HepG2 (cell line): Measurements from ENCODE around the gene KBTBD13. TPM values are rescaled to one million over a fixed set of nuclear protein-coding genes. Genes with fewer than 3 reads are reported as not detected.

Experiments
- ARNTL ChIP-seq: sonication (generic); formaldehyde crosslinking; IDR thresholded peaks from 2 replicates; pipeline ENCODE4 v1.4.0; 2020; ENCODE audit warnings: mild to moderate bottlenecking, missing genetic modification reagents
- BRCA1 ChIP-seq: sonication (generic); formaldehyde crosslinking; IDR thresholded peaks from 2 replicates; pipeline ENCODE4 v1.4.0; 2020; ENCODE audit warnings: missing genetic modification reagents
- CREB1 ChIP-seq, 2 experiments: fragments of 450-650 bp in 1 of 2; IDR thresholded peaks; 2 replicates each; pipeline ENCODE4 v1.6.1; 2016 to 2017; ENCODE audit warnings: control low read depth in 1 of 2, mild to moderate bottlenecking in 1 of 2, missing compliant biosample characterization in 1 of 2, missing genetic modification characterization in 1 of 2
- HNRNPL ChIP-seq: fragments of 200-400 bp; formaldehyde crosslinking; IDR thresholded peaks from 2 replicates; pipeline ENCODE4 v1.6.1; 2017; ENCODE audit warnings: mild to moderate bottlenecking, low read depth, low read length
- MEF2D ChIP-seq: sonication (generic); formaldehyde crosslinking; IDR thresholded peaks from 2 replicates; pipeline ENCODE4 v1.5.1; 2020; ENCODE audit warnings: mild to moderate bottlenecking, missing genetic modification reagents
- XRCC5 ChIP-seq: fragments of 200-400 bp; formaldehyde crosslinking; optimal IDR thresholded peaks from 2 replicates; pipeline ENCODE3; 2017; ENCODE audit warnings: mild to moderate bottlenecking, low read length
- ZNF224 ChIP-seq: sonication (generic); formaldehyde crosslinking; IDR thresholded peaks from 2 replicates; pipeline ENCODE4 v1.5.0; 2020; ENCODE audit warnings: mild to moderate bottlenecking, missing genetic modification reagents
- ZNF235 ChIP-seq: sonication (generic); formaldehyde crosslinking; IDR thresholded peaks from 2 replicates; pipeline ENCODE4 v1.8.1; 2023; ENCODE audit warnings: mild to moderate bottlenecking, missing genetic modification reagents, borderline replicate concordance
- ZNF24 ChIP-seq: fragments of 450-650 bp; IDR thresholded peaks from 2 replicates; pipeline ENCODE4 v1.6.1; 2017; ENCODE audit warnings: antibody characterized with exemption, mild to moderate bottlenecking
- ZNF451 ChIP-seq: sonication (generic); formaldehyde crosslinking; IDR thresholded peaks from 2 replicates; pipeline ENCODE4 v1.5.0; 2020; ENCODE audit warnings: mild to moderate bottlenecking, missing genetic modification reagents
- ZNF781 ChIP-seq: sonication (generic); formaldehyde crosslinking; IDR thresholded peaks from 2 replicates; pipeline ENCODE4 v1.5.1; 2020; ENCODE audit warnings: borderline replicate concordance, mild to moderate bottlenecking, missing genetic modification reagents; ENCODE audit errors: not compliant biosample characterization
- polyA plus RNA-seq, 8 experiments: library from polyadenylated mRNA; depleted of rRNA in 3 of 8; stranded (reverse) in 7 of 8; unstranded in 1 of 8; fragments of >200 nt; fragmentation: Illumina TruSeq in 4 of 8; extraction: Trizol in 4 of 8; gene quantifications; 2 replicates each; pipeline versions ENCODE4 v1.2.1 to v1.2.3, GENCODE V29; 2011 to 2016; ENCODE audit warnings: low read depth in 4 of 8, missing spikeins in 1 of 8, mixed read lengths in 1 of 8; ENCODE audit not compliant: insufficient read depth in 1 of 8
- total RNA-seq, 5 experiments: library from RNA; depleted of rRNA; stranded (reverse); fragments of >200 nt; fragmentation: Illumina TruSeq; extraction: Trizol; gene quantifications; 2 replicates each; pipeline ENCODE4 v1.2.3, GENCODE V29; 2016; ENCODE audit warnings: low read depth in 1 of 5
- TF ChIP-seq, protein P1 (sequence below), 2 experiments: sonication (generic) in 1 of 2; formaldehyde crosslinking in 1 of 2; IDR thresholded peaks; 2 replicates each; pipeline versions ENCODE4 v1.6.1 to v1.9.0; 2014 to 2022; ENCODE audit warnings: antibody characterized with exemption in 1 of 2, borderline replicate concordance in 1 of 2, inconsistent platforms in 1 of 2, low read depth in 1 of 2, missing genetic modification reagents in 1 of 2
- TF ChIP-seq, protein P2 (sequence below): conservative IDR thresholded peaks from 2 replicates; pipeline ENCODE4 v1.6.1; 2018; ENCODE audit warnings: missing genetic modification reagents
- TF ChIP-seq, protein P3 (sequence below): IDR thresholded peaks from 2 replicates; pipeline ENCODE4 v1.6.1; 2016; ENCODE audit warnings: mild to moderate bottlenecking

KBTBD13 gene
- total and polyA plus RNA-seq, 2 of the 13 experiments (the other 11 are each of a cell fraction or from before 2014, with no cell fraction given) = not detected

DNA sequence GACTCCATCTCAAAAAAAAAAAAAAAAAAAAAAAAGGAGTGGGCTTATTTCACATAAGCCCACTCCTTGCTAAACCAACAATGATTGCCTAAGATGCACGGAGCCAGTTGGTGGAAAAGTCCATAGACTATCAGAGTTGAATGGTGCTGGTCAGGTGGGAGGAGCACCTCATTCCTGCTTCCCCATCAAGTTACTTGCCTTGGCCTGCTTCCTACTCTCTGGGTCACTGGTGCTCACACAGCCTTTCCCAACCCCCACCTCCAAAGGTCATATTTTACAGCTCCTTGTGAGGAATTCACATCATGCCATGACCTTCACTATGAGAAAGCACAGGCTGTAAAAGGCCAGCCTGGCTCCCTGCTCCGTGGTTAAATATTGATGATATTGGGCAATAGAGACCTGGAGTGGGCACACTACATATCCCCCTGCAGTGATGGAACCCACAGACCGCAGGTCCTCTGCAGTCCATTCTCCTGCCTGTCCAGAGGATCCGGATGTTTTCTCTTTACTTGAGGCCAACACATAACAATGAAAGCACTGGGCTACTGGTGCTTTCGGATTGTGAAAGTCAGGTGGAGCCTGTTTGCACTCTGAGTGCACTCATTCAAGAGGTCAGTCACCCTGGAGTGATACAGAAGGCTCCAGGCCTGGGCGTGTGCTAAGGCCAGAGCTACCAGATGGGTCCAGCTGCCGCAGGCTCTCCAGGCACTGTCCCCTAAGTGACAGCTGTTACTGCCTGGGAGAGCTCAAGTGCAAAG lies 31.6 kb upstream of the KBTBD13 start, which contains the start of gene SLC51B (continued):
- TF ChIP-seq, protein P1, sequence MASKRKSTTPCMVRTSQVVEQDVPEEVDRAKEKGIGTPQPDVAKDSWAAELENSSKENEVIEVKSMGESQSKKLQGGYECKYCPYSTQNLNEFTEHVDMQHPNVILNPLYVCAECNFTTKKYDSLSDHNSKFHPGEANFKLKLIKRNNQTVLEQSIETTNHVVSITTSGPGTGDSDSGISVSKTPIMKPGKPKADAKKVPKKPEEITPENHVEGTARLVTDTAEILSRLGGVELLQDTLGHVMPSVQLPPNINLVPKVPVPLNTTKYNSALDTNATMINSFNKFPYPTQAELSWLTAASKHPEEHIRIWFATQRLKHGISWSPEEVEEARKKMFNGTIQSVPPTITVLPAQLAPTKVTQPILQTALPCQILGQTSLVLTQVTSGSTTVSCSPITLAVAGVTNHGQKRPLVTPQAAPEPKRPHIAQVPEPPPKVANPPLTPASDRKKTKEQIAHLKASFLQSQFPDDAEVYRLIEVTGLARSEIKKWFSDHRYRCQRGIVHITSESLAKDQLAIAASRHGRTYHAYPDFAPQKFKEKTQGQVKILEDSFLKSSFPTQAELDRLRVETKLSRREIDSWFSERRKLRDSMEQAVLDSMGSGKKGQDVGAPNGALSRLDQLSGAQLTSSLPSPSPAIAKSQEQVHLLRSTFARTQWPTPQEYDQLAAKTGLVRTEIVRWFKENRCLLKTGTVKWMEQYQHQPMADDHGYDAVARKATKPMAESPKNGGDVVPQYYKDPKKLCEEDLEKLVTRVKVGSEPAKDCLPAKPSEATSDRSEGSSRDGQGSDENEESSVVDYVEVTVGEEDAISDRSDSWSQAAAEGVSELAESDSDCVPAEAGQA (IDR thresholded peaks at IDR 0.05; ENCODE audit: low read depth) = no peak
- TF ChIP-seq, protein P1 (CRISPR knock-in tag; IDR thresholded peaks at IDR 0.05; ENCODE audit: borderline replicate concordance) = no peak; the same call in 1 of the 2 replicates
- peak; percentile 78; the same call in 1 of the 2 replicates for TF ChIP-seq ARNTL (CRISPR knock-in tag)
- no peak for TF ChIP-seq CREB1 (IDR thresholded peaks at IDR 0.05)
- no peak; the same call in none of the 2 replicates for TF ChIP-seq CREB1 (CRISPR knock-in tag; IDR thresholded peaks at IDR 0.05)
- peak; percentile 72 for TF ChIP-seq ZNF781 (CRISPR knock-in tag)
- TF ChIP-seq MEF2D (CRISPR knock-in tag) = peak; percentile 75; the same call in 1 of the 2 replicates
- TF ChIP-seq, protein P2, sequence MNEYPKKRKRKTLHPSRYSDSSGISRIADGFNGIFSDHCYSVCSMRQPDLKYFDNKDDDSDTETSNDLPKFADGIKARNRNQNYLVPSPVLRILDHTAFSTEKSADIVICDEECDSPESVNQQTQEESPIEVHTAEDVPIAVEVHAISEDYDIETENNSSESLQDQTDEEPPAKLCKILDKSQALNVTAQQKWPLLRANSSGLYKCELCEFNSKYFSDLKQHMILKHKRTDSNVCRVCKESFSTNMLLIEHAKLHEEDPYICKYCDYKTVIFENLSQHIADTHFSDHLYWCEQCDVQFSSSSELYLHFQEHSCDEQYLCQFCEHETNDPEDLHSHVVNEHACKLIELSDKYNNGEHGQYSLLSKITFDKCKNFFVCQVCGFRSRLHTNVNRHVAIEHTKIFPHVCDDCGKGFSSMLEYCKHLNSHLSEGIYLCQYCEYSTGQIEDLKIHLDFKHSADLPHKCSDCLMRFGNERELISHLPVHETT = no peak
- 0 out of 2 replicates have a peak, but pooled peaks have one; percentile 52 for TF ChIP-seq BRCA1 (CRISPR knock-in tag)
- 0 out of 2 replicates have a peak, but pooled peaks have one; percentile 25 for TF ChIP-seq ZNF24
- no peak for TF ChIP-seq ZNF235 (CRISPR knock-in tag)
- TF ChIP-seq, protein P3, sequence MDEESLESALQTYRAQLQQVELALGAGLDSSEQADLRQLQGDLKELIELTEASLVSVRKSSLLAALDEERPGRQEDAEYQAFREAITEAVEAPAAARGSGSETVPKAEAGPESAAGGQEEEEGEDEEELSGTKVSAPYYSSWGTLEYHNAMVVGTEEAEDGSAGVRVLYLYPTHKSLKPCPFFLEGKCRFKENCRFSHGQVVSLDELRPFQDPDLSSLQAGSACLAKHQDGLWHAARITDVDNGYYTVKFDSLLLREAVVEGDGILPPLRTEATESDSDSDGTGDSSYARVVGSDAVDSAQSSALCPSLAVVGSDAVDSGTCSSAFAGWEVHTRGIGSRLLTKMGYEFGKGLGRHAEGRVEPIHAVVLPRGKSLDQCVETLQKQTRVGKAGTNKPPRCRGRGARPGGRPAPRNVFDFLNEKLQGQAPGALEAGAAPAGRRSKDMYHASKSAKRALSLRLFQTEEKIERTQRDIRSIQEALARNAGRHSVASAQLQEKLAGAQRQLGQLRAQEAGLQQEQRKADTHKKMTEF (CRISPR knock-in tag) = peak; percentile 74; the same call in 1 of the 2 replicates
- TF ChIP-seq ZNF451 (CRISPR knock-in tag) = no peak
- TF ChIP-seq HNRNPL = no peak
- TF ChIP-seq ZNF224 = no peak; the same call in 1 of the 2 replicates
- no peak for TF ChIP-seq XRCC5
- TF ChIP-seq, all 625 proteins: peak for 265
